ENCODE measurements around the gene PDE4B. TPM values are rescaled to one million over a fixed set of nuclear protein-coding genes. Genes with fewer than 3 reads are reported as not detected.

The PDE4B gene
- total RNA-seq, 1 donor from 2014 or later: 0.29 TPM

DNA sequence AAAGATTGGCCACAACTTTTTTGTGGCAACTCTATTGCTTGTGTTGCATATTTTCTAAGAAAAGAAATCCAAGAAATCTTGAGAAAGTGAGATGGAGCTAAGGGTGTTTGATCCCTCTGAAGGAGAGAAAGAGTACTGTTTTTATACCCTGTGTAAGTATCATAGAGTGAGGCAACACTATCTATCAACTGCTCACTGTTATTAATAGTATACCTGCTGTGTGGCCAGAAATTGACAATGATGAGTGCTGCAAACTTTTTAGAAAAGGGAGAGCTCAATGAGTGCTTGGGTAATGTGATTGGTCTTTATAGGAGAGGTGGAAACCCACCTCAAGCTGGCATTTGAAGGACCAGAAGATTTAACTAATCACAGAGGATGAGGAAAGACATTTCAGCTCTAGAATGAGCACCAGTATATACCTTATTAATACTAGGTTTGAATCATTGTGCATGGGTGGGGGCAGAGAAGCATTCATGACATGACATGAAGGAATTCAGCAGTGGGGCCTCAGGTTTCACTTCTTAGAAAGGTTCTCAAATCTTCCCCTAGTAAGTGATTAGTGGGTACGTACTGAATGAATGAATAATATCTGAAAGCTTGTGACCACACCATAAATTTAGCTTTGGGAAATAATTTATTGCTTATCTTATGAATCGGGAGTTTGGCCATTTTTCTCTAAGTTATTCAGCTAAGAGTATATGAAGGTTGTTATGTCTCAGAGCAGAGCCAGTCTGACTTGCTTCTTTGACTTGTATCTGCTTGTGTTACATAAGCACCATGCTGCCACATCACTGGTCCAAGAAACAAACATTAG is 572.1 kb downstream of the PDE4B start:
- no peaks in the 10 kb centered on the region for H3K27me3 Mint-ChIP-seq
- no peak overlapping the region for H3K27ac Mint-ChIP-seq
- no peak overlapping the region for H3K4me3 Mint-ChIP-seq (ENCODE audit: low read depth)
- DNase-seq (ENCODE audit: low spot score, unreplicated experiment): no peak
- TF ChIP-seq, protein P1, sequence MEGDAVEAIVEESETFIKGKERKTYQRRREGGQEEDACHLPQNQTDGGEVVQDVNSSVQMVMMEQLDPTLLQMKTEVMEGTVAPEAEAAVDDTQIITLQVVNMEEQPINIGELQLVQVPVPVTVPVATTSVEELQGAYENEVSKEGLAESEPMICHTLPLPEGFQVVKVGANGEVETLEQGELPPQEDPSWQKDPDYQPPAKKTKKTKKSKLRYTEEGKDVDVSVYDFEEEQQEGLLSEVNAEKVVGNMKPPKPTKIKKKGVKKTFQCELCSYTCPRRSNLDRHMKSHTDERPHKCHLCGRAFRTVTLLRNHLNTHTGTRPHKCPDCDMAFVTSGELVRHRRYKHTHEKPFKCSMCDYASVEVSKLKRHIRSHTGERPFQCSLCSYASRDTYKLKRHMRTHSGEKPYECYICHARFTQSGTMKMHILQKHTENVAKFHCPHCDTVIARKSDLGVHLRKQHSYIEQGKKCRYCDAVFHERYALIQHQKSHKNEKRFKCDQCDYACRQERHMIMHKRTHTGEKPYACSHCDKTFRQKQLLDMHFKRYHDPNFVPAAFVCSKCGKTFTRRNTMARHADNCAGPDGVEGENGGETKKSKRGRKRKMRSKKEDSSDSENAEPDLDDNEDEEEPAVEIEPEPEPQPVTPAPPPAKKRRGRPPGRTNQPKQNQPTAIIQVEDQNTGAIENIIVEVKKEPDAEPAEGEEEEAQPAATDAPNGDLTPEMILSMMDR (IDR thresholded peaks at IDR 0.05; ENCODE audit: unreplicated experiment): no peak
- H3K9me3 Mint-ChIP-seq (ENCODE audit: low read depth): no peaks in the 10 kb centered on the region
- H3K4me1 Mint-ChIP-seq (ENCODE audit: low read depth): peaks cover 1% of the 10 kb centered on the region
- no peaks in the 10 kb centered on the region for H3K36me3 Mint-ChIP-seq (ENCODE audit: insufficient read depth)

DNA sequence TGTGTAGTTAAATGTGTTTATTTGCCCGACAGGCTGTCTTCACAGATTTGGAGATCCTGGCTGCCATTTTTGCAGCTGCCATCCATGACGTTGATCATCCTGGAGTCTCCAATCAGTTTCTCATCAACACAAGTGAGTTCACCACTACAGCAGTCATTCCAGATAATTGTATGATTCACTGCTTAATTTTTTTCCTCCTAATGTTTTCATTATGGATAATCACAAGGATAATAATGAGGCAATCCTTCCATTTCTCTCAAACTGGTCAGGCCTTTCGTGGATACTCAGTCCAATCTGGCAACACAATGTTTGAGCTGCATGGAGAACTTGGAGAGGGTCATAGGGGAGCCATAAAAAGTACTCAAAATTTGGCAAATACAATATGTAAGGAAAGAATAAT is 572.9 kb downstream of the PDE4B start:
- Mint-ChIP-seq H3K4me3 (ENCODE audit: low read depth) (no peak overlapping the region), H3K36me3 (ENCODE audit: insufficient read depth) (no peaks in the 10 kb centered on the region), H3K9me3 (ENCODE audit: low read depth) (no peaks in the 10 kb centered on the region), H3K4me1 (ENCODE audit: low read depth) (no peaks in the 10 kb centered on the region), H3K27me3 (no peaks in the 10 kb centered on the region), H3K27ac (no peak overlapping the region)
- no peak for DNase-seq (ENCODE audit: low spot score, unreplicated experiment)
- TF ChIP-seq, protein P1 (IDR thresholded peaks at IDR 0.05; ENCODE audit: unreplicated experiment): no peak

DNA sequence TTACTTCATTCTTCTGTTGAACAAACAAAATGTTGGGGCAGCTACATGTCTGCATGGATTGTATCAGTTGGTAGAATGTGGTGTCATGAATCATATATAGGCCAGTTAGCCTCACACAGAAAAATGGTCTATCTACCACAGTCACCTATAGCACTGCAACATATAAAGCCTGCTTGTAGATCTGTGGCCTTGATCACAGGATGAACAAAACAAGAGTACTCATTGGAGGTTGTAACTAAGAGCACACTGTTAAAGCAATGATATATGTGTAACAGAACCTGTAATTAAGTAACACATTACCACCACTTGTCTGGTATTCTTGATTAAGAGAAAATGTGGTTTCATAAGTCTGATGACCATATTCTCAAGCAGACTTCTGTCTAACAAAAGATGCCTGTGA is 573.9 kb downstream of the PDE4B start:
- Mint-ChIP-seq H3K36me3 (ENCODE audit: insufficient read depth) (no peaks in the 10 kb centered on the region), H3K4me1 (ENCODE audit: low read depth) (no peaks in the 10 kb centered on the region), H3K27me3 (no peaks in the 10 kb centered on the region), H3K4me3 (ENCODE audit: low read depth) (no peak overlapping the region), H3K27ac (no peak overlapping the region), H3K9me3 (ENCODE audit: low read depth) (no peaks in the 10 kb centered on the region)
- no peak for DNase-seq (ENCODE audit: low spot score, unreplicated experiment)
- TF ChIP-seq, protein P1 (IDR thresholded peaks at IDR 0.05; ENCODE audit: unreplicated experiment): no peak

DNA sequence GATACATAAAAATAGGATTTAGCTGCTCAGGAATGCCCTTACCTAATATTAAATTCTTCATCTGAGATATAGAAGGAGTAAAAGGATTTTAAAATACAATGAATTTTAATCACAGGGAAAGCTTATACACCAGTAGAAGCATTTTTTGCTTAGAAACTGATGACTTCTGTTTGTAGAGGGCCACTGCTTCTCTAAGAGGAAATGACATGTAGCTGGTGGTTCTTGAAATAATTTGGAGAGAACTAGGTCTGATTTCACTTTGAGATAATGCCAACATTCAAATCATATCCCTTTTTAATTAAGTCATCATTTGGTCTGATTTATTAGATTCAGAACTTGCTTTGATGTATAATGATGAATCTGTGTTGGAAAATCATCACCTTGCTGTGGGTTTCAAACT is 574.7 kb downstream of the PDE4B start:
- DNase-seq (ENCODE audit: low spot score, unreplicated experiment): no peak
- no peak overlapping the region for H3K27ac Mint-ChIP-seq
- H3K9me3 Mint-ChIP-seq (ENCODE audit: low read depth): no peaks in the 10 kb centered on the region
- H3K27me3 Mint-ChIP-seq: no peaks in the 10 kb centered on the region
- H3K4me1 Mint-ChIP-seq (ENCODE audit: low read depth): no peaks in the 10 kb centered on the region
- no peak overlapping the region for H3K4me3 Mint-ChIP-seq (ENCODE audit: low read depth)
- TF ChIP-seq, protein P1 (IDR thresholded peaks at IDR 0.05; ENCODE audit: unreplicated experiment): no peak
- H3K36me3 Mint-ChIP-seq (ENCODE audit: insufficient read depth): no peaks in the 10 kb centered on the region

DNA sequence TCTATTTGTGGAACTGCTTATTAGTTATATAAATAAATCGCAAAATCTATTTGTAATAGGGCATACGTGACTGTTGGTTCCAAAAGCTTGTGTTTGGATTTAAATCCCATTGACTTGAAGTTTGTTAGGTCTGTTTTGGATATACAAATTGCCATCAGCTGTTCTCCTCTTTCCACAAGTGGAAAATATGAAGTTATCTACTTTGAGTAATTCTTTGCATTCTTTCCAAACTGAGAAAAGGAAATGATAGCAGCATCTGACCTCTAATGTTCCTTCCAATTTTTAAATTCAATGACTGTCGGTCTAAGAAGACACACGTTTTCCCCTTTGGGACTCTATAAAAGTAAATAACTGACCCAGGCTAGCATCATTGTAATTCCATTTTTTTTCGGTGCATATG is 575.6 kb downstream of the PDE4B start:
- H3K4me1 Mint-ChIP-seq (ENCODE audit: low read depth): no peaks in the 10 kb centered on the region
- no peaks in the 10 kb centered on the region for H3K36me3 Mint-ChIP-seq (ENCODE audit: insufficient read depth)
- H3K4me3 Mint-ChIP-seq (ENCODE audit: low read depth): no peak overlapping the region
- H3K27me3 Mint-ChIP-seq: no peaks in the 10 kb centered on the region
- TF ChIP-seq, protein P1 (IDR thresholded peaks at IDR 0.05; ENCODE audit: unreplicated experiment): no peak
- DNase-seq (ENCODE audit: low spot score, unreplicated experiment): no peak
- H3K9me3 Mint-ChIP-seq (ENCODE audit: low read depth): no peaks in the 10 kb centered on the region
- H3K27ac Mint-ChIP-seq: no peak overlapping the region

Data from progenitor cell of endocrine pancreas (in vitro differentiated cells).